Activated CD8-positive, alpha-beta memory T cell treated with anti-CD3 and anti-CD28 coated beads for 36 hours (primary cell): ENCODE data around the gene PCDHB12. TPM values are rescaled to one million over a fixed set of nuclear protein-coding genes. Genes with fewer than 3 reads are reported as not detected.

Experiments used
- CTCF ChIA-PET: fragments of 350-600 bp; sonication (Branson Sonifier 250); formaldehyde crosslinking; loops from one replicate; lab custom pipeline; 2021; ENCODE audit warnings: antibody characterized with exemption; lab: Charles Lee
- POLR2A ChIA-PET: fragments of 350-600 bp; sonication (Branson Sonifier 250); formaldehyde crosslinking; loops from one replicate; lab custom pipeline; 2021; ENCODE audit warnings: antibody characterized with exemption; lab: Charles Lee
- total RNA-seq, 2 experiments: library from RNA; stranded (reverse); gene quantifications; one replicate each; pipeline ENCODE4 v1.2.3, GENCODE V29; 2021

PCDHB12 gene
- total RNA-seq, 2 experiments from 2014 or later: not detected

DNA sequence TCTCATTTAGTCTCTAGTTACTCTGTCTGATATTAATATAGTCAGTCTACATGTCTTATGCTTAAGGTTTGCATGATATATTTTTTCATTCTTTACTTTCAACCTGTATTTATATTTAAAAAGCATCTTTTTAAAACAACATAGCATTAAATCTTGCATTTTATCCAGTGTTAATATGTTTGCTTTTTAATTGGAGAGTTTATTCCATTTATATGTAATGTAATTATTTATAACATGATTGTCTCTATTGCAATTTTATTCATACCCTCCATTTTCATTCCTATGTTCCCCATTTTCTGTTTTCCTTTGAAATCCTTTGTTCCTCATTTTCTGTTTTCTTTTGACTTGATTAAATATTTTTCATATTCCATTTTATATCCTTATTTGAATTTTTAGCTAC, 49.9 kb downstream of the PCDHB12 start:
- ChIA-PET CTCF (no interaction called here), POLR2A (no interaction called here)

DNA sequence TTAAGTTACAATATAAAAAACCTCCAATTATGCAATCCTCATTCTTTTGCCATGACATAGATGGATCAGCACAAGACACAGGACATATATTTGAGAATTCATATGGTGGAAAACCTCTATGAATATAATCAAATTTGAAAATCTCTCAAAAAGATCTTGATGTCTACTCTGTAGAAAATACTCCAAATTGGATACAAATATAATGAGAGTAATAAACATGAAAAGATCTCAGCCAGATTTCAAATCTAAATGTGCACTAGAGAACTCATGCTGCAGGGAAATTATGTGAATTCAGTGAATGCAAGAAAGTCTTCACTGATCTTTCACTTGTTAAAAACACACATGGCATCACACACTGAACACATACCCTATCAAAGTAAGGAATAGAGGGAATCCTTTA, 50.4 kb downstream of the PCDHB12 start:
- CTCF ChIA-PET: no interaction called here

GRCh38 chr5:141260458-141261237, 52.1 kb downstream of the PCDHB12 start:
- CTCF ChIA-PET: no interaction called here
- POLR2A ChIA-PET: no interaction called here

More for the DNA sequence above, 50.4 kb downstream of the PCDHB12 start:
- POLR2A ChIA-PET: no interaction called here

DNA sequence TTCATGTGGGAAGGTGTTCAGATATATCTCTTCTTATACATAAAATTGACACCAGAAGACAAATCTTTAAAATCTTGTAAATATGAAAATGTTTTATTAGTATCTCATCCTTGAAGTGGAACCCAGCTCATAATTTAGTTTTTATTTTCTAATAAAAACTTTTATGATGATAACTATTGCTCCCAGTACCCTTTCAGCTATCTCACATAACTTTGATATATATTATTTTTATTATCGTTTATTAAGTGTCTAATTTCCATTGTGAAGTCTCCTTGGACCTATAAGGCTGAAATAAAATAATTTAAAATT, 52.7 kb downstream of the PCDHB12 start:
- ChIA-PET CTCF (no interaction called here), POLR2A (no interaction called here)

Other genes starting within 250 kb of the PCDHB12 start
- gene PCDHAC2, start 242.2 kb upstream of the PCDHB12 start, total RNA-seq: not detected
- not detected for gene PCDHB1, start 157.3 kb upstream of the PCDHB12 start, total RNA-seq
- gene PCDHB2, start 114.1 kb upstream of the PCDHB12 start, total RNA-seq: not detected
- not detected for gene PCDHB3, start 108.2 kb upstream of the PCDHB12 start, total RNA-seq
- gene PCDHB4, start 86.9 kb upstream of the PCDHB12 start, total RNA-seq: not detected
- gene PCDHB5, start 73.5 kb upstream of the PCDHB12 start, total RNA-seq: not detected
- gene PCDHB6, start 58.7 kb upstream of the PCDHB12 start, total RNA-seq: not detected
- gene PCDHB7, start 36.1 kb upstream of the PCDHB12 start, total RNA-seq: not detected
- not detected for gene PCDHB8, start 30.9 kb upstream of the PCDHB12 start, total RNA-seq
- gene PCDHB16, start 26.3 kb upstream of the PCDHB12 start, total RNA-seq: not detected
- gene PCDHB9, start 21.6 kb upstream of the PCDHB12 start, total RNA-seq: not detected
- gene PCDHB10, start 16.4 kb upstream of the PCDHB12 start, total RNA-seq: not detected
- gene PCDHB11, start 9.1 kb upstream of the PCDHB12 start, total RNA-seq: not detected
- not detected for gene PCDHB13, start 5.2 kb downstream of the PCDHB12 start, total RNA-seq
- not detected for gene PCDHB14, start 14.6 kb downstream of the PCDHB12 start, total RNA-seq
- not detected for gene PCDHB15, start 36.7 kb downstream of the PCDHB12 start, total RNA-seq
- under 1 TPM; 0.19 to 0.21 TPM for gene SLC25A2, start 95.3 kb downstream of the PCDHB12 start, total RNA-seq
- gene TAF7, start 112.1 kb downstream of the PCDHB12 start, total RNA-seq: 10 to 100 TPM; 57.1 to 58.0 TPM
- under 1 TPM; 0.04 to 0.06 TPM for gene PCDHGA1, start 121.8 kb downstream of the PCDHB12 start, total RNA-seq
- under 1 TPM in 1 of 2 experiments, not detected in 1; 0.04 TPM for gene PCDHGA2, start 130.0 kb downstream of the PCDHB12 start, total RNA-seq
- not detected for gene PCDHGA3, start 135.1 kb downstream of the PCDHB12 start, total RNA-seq
- not detected for gene PCDHGB1, start 141.4 kb downstream of the PCDHB12 start, total RNA-seq
- gene PCDHGA4, start 146.3 kb downstream of the PCDHB12 start, total RNA-seq: under 1 TPM in 1 of 2 experiments, not detected in 1; 0.15 TPM
- under 1 TPM; 0.23 to 0.25 TPM for gene PCDHGB2, start 151.3 kb downstream of the PCDHB12 start, total RNA-seq
- under 1 TPM; 0.06 to 0.13 TPM for gene PCDHGA5, start 155.4 kb downstream of the PCDHB12 start, total RNA-seq
- gene PCDHGB3, start 161.5 kb downstream of the PCDHB12 start, total RNA-seq: under 1 TPM; 0.17 to 0.19 TPM
- gene PCDHGA6, start 165.2 kb downstream of the PCDHB12 start, total RNA-seq: under 1 TPM; 0.06 to 0.13 TPM
- under 1 TPM in 1 of 2 experiments, not detected in 1; 0.06 TPM for gene PCDHGA7, start 174.0 kb downstream of the PCDHB12 start, total RNA-seq
- under 1 TPM; 0.04 to 0.06 TPM for gene PCDHGB4, start 179.0 kb downstream of the PCDHB12 start, total RNA-seq
- not detected for gene PCDHGA8, start 183.9 kb downstream of the PCDHB12 start, total RNA-seq
- under 1 TPM; 0.15 to 0.19 TPM for gene PCDHGB5, start 189.2 kb downstream of the PCDHB12 start, total RNA-seq
- gene PCDHGA9, start 194.1 kb downstream of the PCDHB12 start, total RNA-seq: not detected
- under 1 TPM; 0.04 to 0.06 TPM for gene PCDHGB6, start 199.3 kb downstream of the PCDHB12 start, total RNA-seq
- gene PCDHGA10, start 204.3 kb downstream of the PCDHB12 start, total RNA-seq: under 1 TPM; 0.08 to 0.11 TPM
- gene PCDHGB7, start 209.0 kb downstream of the PCDHB12 start, total RNA-seq: not detected
- not detected for gene PCDHGA11, start 212.3 kb downstream of the PCDHB12 start, total RNA-seq
- gene PCDHGA12, start 221.8 kb downstream of the PCDHB12 start, total RNA-seq: under 1 TPM; 0.08 to 0.10 TPM